Activated CD4-positive, alpha-beta T cell treated with anti-CD3 and anti-CD28 coated beads for 24 hours (primary cell): ENCODE measurements around the gene ZFAND3.
"Not testable (repeated sequence)": the region's sequence is repeated elsewhere in the genome, so short reads cannot be mapped to it uniquely, and the experiment has no call there.

Source experiments
- DNase-seq, 2 donors: peaks; one replicate each; pipeline ENCODE4 v3.0.0-alpha.2; 2020; ENCODE audit warnings: low read depth in 2 of 2

The ZFAND3 gene

DNA sequence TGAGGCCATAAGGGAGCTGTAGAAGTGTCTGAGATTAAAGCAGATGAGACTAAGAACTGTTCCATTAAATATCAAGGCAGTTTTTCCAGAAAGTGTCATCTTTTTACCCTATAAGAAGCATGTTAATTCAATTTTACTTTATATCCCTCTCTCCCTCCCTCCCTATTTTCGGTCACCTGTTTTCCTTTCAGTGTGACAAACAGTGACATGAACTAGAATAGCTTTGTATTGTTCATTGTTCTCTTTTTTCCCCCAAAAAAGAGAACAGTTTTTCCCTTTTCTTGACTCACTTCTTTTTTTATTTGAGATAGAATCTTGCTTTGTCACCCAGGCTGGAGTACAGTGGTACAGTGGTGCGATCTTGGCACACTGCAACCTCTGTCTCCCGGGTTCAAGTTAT, 269.3 kb downstream of the ZFAND3 start:
- no peak for DNase-seq

DNA sequence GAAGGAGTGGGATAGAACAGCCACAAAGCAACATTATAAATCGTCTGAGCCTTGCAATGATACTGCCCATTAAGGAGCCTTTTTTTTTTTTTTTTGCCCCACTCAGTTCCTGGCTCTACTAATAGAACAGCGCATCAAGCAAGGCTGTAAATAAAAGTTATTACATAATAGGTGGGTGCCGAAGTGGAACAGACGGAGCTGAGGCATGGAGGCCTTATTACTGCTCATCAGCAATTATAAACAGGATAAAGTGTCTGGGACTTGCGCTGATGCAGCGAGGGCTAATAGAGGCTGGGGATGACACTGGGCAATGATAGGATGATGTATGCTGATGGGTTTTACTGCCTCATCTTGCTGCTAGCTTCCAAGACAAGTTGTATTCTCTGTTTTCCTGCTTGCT, 272.1 kb downstream of the ZFAND3 start:
- DNase-seq = no peak

DNA sequence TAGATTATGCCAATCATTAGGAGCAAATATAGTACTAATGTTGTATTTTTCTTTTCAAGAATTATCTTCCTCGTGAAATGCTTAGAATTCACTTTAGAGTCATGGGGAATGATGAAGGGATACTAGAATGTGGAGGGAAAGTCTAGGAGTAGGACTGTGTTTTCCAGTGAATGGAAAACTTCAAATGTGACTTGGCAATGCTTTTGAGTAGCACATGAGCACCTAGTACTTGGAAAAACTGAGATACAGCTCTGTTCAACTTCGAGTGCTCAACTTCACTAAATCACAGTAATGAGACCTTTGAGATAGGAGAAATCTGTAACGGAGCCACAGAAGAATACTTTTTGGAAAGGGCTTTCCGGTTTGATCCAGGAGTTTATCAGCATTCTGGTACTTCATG, 272.9 kb downstream of the ZFAND3 start:
- DNase-seq = no peak

DNA sequence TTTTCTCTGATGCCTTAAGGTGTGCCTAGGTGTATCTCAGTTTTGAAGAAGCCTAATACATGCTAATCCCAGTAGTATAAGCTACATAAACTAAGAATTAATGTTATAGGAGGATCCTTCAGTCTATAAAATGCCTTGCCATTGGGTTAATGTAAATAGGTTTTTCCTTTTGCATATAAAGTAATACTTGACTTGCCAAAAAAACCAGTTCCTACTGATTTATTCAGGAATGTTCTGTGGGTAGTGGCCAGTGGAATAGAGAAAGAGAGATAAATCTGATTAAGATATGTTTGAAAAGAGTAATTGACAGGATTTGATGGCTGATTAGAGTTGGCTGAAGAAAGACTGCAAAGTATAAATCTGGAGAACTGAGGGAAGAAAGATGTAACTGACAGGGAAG, 273.4 kb downstream of the ZFAND3 start:
- no peak for DNase-seq

DNA sequence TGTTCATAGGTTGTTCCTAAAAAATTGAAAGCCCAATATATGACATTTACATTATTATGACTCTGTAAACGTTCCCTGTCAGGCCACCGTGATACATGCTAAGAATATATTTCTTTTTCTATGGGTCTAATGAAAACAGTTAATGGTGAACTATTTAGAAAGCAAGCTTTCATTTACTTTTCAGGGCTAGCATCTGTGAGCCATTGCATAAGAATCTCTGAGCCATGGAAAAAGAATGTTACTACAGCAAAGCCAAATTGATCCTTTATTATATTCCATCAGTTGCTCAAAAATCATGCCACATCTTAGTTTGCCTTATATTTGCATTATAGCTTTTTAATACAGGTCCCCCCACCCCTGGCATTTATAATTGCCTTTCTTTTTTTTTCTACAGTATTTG, 275.5 kb downstream of the ZFAND3 start:
- no peak for DNase-seq

DNA sequence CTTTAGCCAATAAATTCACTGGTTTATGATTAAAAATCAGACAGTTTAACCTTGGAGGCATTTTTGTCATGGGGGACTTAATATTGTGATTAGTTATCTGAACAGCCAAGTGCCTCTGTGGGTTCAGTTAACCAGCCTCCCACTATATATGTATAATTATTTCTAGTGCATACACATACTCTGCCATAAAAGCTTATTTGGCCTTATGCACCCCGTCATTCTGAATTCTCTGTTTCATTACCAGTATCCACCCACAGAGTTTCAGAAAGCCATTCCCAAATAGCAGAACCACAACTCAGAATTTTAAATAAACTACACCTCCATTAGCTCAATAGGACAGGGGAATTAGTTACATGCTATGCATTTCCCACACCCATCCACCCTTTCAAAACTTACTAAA, 279.7 kb downstream of the ZFAND3 start:
- no peak for DNase-seq

DNA sequence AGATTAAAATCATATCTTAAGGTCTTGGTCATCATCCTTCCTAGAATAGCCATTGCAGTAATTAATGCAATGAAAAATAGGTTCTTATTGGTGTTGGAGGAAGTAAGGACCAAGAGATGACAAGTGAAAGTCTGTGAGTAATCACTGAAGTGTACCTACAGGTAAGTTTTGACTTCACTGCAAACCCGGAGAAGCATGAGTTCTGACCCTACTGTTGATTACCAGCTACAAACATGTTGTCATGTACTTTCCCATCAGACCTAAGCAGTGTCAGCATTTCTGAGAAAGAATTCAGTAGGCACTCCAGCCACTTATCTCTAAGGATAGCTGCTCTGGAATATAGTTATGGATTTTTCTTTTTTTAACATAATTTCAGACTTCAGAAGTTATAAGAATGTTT, 280.9 kb downstream of the ZFAND3 start:
- DNase-seq = no peak

DNA sequence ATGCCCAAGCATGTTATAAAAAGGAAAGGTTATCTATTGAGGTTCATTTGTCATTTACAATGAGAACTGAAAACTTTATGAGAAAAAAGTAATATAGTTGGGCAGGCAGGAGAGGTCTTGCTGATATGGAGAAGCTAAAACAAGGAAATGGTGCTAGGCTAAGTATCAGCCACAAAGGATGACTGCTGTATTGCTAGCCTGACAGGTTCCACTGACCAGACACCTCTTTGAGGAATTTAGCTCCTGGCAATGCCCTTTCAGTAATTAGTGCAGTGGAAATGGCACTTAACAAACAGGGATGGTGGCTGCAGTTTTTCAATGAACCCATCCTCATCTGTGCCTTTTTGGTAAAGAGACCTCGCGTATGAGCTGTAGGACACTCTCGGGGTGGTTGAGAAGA, 284.4 kb downstream of the ZFAND3 start:
- DNase-seq = no peak

DNA sequence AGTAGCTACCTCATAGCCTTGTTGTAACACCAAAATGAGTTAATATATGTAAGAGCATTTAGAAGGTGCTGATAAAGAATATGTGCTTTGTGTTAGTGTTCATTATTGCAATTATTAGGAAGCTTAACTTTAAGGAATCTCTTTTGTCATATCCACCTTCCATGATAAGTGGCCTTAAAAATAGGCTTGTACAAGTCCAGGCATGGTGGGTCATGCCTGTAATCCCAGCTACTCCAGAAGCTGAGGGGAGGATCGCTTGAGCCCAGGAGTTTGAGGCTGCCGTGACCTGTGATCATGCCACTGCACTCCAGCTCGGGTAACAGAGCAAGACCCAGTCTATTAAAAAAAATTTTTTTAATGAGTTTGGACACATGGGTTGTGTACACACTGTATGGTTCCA, 285.5 kb downstream of the ZFAND3 start:
- DNase-seq = no peak

DNA sequence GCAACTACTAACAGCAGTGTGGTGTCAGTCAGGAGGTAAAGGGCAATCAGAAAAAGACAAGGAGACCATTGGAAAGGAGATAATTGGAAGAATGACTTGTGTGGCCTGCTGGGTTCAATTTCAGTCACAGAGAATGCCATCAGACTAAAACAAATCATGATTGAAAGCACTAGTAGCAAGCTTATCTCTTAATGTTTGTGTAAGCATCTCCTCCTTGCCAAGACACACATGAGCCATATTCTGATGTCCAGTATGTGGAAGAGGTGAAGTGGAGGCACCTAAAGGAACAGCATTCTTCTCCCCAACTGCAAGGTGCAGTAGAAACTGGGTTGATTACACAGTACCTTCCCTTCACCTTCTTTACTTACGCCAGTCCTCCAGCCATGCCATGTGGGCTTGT, 287.5 kb downstream of the ZFAND3 start:
- DNase-seq = no peak

DNA sequence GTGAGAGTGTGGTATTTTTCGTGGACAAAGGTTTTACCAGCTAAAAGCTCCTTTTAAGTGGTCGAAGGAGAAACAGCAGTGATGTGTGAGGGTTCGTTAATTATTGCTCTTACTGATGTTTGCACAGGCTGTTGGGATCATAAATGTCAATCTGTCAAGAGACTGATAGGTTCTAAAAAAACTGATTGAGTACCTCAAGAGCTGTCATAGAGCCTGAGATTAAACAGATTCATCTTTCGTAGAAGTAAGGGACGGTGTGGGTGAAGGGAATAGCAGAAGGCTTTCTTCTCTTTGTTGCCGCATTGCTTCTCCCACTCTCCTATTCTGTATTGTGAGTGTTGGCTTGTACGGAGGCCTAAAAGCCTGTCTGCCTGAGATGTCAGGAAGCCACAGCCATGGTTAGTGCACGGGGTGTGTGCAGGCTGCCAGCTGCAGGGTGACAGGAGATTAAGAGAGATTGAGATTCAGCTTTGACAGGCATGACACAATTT, 291.0 kb downstream of the ZFAND3 start:
- no peak for DNase-seq

DNA sequence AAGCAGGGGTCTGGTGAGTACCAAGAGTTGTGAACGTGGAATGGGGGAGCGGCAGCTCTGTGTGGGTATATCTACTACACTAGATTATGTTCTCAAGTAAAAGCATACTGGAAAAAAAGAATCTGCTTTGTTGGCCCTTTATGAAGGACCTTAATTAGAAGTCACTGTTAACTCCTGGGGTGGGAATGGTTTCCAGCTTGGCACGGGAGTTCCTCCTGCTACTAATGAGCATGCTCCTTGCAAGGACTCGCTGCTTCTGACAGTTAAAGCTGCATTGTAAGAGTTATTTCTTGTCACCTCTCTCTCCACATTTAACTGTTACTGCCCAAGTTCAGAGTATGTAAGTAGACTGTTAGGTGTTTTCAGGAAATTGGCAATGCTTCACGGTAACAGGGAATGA, 292.7 kb downstream of the ZFAND3 start:
- DNase-seq = no peak

DNA sequence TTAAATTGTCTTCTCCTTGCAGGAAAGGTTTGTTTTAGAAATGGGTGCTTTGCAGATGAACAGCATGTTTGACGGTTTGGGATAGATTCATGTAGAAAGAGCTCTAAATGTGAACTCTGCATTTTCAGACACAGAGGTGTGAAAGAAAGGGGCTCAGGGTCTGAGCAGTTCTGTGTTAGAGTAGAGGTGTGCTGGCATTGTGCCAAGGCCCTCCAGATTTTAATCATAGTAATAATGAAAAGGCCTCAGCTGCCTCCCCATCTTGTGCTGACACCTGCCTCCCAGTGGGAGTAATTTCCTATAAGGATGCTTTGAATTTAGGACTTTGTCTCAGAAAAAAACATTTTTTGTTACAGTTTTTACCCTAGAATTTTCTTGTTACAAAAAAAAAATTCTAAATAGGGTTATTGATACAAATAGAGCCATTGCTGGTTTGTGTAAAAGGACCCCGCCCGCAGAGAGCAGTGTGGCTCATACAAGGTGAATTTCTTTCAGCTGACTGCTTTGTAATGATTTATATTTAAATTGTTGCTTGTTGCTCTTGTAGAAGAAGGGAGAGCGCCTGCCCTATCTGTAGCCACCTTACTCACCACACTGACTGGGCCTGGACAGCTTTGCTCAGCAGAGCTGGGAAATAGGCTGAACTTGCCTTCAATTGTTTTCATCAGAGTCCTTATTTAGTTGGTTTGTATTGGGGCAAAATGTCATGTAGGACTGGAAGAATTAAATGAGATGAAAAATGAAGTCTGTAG, 294.5 kb downstream of the ZFAND3 start:
- DNase-seq = no peak

DNA sequence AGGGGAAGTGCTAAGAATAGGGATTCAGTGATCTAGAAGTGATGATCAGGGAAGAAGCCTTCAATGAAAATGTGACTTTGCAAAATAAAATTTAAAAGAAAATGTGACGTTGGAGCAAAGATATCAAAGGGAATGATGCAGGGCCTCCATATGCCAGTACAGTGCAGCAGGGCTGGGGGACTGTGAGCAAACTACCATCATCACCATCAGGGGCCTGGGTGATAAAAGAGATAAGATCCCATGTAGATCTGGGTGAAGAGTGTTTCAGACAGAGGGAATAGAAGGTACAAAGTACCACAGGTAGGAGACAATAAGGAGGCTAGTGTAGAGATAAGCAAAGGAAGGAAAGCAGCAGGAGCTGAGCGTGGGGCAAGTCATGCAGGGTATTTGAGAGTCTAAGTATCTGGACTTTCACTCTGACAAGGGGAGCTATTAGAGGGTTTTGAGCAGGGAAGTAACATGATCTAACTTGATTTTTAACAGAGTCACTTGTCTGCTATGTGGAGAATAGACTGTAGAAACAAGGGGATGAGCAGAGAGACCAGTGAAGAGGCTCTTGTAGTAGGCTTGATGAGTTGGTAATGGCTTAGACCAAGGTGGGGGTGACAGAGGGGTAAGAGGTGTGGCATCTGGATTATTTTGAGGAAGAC, 295.6 kb downstream of the ZFAND3 start:
- DNase-seq = no peak

DNA sequence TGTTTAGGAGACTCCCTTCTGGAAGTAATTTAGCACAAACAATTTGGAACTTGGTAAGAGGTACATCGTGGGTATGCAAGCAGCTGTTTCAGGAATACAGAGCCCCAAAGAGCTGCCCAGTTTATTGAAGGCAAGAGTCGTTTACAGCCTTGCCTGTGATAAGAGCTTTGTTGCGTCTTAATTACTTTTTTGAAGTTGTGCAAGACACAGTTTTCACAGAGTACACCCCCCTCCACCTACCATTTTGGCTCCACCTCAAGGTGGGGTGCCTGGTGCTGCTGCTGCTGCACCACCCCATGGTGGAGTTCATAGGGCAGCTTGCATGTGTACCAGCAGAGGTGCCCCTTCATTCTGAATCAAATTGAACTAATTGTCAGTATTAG, 296.1 kb downstream of the ZFAND3 start:
- DNase-seq = no peak

DNA sequence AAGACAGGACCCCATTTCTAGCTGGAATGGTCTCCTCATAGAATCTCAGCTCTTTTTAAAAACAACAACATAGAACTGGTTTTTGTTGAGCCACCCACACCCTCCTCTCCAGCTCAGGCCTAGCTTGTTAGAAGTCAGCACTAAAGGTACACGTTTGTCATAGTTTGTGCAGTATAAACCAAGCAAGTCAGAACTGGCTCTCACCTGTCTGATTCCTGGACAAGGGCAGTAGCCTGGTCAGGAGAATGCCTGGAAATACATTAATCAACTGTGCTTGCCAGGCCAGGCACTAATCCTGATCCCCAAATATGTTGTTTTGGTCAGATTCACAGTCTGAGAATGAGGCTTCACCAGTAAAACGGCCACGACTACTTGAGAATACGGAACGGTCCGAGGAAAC, 296.7 kb downstream of the ZFAND3 start:
- no peak for DNase-seq

DNA sequence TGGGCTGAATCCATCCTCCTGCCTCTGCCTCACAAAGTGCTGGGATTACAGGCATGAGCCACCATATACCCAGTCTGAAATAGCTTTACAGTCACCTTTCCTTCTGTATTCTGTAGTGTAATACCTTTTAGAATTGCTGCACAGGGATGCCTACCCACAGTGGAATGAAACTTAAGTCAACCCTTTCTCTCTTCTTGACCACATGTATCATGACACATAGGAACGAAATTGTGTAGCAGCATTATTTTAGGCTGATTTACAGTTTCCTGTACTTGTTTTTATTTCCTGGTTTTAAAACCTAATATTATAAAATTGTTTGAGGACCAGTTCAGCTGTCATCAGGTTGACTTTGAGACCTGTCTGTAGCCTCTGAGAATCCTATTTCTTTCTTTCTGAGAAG, 297.8 kb downstream of the ZFAND3 start:
- DNase-seq = no peak

DNA sequence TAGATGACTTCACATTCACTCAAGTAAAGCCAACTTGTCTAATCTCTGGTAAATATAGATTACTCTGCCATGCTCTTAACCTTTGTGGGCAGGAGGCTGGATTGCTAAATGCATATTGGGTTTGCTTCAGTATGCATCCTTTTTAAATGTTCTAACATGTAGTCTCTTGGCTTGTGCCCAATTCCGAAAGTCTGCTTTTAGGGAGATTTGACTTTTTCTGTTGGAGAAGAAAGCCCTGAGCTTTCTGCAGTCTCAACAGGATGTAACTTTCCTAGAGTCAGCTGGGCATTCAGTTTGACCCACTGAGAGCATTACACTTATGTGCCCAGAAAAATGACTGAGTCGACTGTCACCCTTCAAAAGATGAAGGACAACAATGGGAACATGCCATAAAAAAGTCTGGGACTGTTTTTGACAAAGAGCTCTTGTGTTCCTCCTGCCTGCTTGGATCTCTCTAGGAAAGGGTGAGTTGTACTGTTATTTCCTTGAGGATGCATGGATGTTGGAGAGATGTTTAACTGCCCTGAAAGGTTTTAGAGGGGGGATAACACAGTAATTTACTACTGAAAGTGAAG, 299.4 kb downstream of the ZFAND3 start:
- DNase-seq = no peak

DNA sequence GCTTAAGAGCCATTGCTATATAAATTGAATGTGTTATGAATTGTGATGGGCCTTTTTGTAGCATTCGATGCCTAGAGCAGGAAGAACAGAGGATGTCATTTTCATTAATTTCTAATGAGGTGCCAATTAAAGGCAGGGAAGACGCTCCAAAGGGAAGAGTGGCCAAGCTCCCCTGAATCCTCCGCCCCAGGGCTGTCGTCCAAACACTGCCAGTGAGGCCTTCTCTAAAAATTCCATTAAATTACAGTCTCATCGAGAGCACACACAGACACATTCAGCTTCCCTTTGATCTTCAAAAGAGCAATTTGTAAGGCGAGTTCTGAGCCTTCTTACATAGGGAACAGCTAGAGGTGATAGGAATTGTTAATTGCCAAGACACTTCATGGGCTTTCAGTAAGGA, 300.0 kb downstream of the ZFAND3 start:
- DNase-seq = no peak

DNA sequence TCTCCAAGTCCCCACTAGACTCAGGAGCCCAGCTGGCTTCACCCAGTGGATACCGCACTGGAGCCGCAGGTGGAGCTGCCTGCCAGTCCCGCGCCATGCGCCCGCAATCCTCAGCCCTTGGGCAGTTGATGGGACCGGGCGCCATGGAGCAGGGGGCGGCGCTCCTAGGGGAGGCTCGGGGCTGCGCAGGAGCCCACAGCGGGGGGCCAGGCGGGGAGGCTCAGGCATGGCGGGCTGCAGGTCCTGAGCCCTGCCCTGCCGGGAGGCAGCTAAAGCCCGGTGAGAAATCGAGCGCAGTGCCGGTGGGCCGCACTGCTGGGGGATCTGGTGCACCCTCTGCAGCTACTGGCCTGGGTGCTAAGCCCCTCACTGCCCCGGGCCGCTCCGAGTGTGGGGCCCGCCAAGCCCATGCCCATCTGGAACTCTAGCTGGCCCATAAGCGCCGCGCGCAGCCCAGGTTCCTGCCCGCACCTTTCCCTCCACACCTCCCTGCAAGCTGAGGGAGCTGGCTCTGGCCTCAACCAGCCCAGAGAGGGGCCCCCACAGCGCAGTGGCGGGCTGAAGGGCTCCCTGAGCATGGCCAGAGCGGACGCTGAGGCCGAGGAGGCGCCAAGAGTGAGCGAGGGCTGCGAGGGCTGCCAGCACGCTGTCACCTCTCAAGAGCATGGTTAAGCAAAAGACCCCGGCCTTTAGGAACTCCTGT, 304.8 kb downstream of the ZFAND3 start:
- DNase-seq = not testable (repeated sequence)

DNA sequence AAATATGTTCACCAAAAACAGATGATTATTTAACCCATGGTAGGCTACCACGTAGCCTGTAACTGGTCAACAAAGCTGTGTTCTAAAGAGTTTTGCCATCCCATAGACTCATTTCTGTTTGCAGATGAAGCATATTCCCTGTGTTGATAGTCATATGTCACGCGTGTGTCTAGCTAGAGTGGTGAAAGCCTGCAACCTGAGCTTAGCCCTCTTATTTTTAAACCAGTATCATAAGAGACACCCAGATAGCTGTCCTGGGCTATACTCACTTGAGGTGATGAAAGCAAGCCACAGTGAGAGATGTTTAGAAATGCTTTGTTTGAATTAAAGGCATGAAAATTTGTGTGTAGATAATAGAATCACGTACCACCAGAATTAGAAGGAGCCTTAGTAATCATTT, 307.8 kb downstream of the ZFAND3 start:
- DNase-seq = no peak

DNA sequence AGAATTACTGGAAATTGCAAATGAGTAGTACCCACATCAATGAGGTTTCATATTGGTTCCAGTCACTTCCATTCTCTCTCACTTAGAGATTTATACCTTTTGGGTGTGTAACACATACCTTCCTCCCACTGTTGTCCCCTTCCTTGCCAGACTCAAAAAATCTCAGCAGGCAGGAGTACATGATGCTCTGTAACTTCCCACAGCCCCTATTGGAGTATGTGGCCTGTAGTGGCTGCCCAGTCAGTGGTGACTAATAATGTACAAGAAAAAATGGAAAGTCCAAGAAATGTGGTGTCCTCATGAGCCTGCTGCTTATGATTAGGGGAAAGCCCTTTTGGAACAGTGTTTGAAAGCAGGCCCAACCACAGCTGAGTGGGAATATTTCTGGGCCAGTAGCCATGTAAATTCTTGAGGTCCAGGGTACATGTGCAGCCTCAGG, 312.0 kb downstream of the ZFAND3 start:
- DNase-seq = no peak
